EL (cell line): Measurements from ENCODE around the gene ATXN2.
"Not testable (repeated sequence)": the region's sequence is repeated elsewhere in the genome, so short reads cannot be mapped to it uniquely, and the experiment has no call there.

Experiments
- DNase-seq: peaks from one replicate; pipeline ENCODE4 v3.0.0-alpha.2; 2016

The ATXN2 gene

DNA sequence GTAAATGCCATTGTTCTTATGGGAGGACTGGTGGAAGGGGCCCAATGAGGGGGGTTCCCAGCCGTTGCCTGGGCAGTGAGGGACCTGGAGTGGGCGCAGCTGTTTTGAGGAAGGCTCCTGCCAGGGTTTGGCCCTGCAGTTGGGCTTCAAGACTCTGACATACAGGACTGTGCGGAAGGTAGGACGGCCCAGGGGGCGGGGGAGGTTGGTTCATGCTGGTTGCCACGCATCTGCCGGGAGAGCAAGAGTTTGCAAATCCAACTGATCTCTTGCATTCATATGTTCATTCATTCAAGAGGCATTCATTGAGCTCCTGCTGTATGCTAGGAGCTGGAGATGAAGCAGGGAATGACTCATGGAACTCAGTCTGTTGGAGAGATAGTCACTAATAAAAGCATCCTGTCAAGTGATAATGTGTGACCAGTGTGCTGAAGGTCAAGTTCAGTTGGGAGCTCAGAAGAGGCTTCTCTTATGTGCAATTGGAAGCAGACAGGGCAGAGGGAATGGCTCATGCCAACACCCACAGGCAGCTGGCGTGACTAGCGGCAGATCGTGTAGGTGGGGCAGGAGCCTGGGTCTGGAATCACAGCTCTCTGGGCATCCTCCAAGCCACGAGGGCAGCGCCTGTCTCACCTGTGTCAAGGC, 185.6 kb downstream of the ATXN2 start:
- peak; percentile 87 for DNase-seq

- no peak for DNase-seq
Measured at GRCh38 chr12:111412830-111413441, 186.2 kb downstream of the ATXN2 start.

DNA sequence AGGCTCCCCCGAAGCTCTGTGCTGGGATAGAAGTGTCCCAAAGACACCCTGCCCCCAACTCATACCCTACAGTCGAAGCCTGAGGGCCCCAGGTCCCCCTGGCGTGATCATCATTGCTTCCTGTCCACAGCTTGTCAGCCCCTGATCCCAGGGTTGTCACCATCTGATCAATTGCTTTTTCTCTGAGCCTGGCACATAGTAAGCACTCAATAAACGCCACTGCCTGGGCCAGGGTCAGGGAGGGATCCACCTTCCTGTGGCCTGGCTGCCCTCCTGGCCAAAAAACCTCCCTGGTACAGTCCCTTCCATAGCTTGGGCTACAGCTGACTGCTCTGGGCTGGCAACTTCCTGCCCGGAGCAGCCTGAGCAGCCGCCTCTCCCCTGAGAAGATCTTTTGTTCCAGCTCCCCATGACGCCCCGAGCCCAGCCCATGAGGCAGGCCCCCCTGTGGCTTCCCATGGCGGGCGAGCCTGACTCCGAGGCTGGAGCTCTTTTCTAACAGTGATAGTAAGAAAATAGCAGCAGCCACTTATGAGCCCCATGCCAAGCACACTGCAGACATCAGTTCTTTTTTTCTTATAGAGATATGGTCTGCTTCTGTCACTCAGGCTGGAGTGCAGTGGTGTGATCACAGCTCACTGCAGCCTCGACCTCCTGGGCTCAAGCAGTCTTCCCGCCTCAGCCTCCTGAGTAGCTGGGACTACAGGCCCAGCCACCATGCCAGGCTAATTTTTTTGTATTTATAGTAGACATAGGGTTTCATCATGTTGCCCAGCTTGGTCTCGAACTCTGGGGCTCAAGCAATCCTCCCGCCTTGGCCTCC, 186.9 kb downstream of the ATXN2 start:
- no peak for DNase-seq

DNA sequence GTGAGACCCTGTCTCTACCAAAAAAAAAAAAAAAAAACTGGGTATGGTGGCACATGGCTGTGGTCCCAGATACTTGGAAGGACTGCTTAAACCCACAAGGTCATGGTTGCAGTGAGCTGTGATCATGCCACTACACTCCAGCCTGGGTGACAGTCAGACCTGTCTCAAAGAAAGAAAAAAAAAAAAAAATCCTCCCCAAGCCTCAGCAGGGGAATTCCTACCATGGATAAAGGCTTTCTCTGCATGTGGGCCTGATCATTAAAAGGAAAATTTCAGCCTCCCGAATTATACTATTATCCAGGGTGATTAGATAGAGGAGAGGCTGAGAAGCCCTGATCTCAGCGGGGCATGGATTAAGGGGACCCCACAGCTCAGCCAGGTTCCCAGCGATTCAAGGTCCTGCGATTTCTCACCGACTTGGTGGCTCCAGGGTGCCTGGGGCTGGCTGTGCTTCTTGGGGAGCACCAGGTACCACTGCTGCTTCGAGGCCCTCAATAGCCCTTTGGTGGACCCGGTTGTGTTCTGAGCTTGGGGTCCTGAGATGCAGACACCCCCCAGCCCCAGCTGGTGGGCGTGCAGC, 187.8 kb downstream of the ATXN2 start:
- DNase-seq: no peak

- DNase-seq: peak; percentile 69
Measured at GRCh38 chr12:111410431-111411184, 188.5 kb downstream of the ATXN2 start.

- DNase-seq: peak; percentile 96
Measured at GRCh38 chr12:111409780-111410430, 189.2 kb downstream of the ATXN2 start.

- peak; percentile 73 for DNase-seq
Measured at GRCh38 chr12:111409403-111409779, 189.7 kb downstream of the ATXN2 start.

GRCh38 chr12:111408686-111409402, 190.3 kb downstream of the ATXN2 start:
- DNase-seq: no peak

DNA sequence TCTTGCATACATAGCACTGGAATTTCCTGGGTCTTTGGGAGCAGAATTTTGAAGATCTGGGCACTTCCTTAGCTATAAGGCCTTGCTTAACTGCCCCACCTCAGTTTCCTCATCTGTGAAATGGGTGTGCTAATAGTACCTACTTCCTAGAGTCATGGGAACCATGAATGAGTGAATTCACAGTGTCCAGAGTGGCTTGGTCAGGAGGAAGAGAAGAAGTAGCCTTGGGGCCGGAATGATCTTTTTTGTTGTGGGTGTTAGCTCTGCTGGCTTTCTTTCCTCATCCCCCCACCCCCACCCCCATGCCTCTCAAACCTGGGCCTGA, 191.0 kb downstream of the ATXN2 start:
- DNase-seq: no peak

DNA sequence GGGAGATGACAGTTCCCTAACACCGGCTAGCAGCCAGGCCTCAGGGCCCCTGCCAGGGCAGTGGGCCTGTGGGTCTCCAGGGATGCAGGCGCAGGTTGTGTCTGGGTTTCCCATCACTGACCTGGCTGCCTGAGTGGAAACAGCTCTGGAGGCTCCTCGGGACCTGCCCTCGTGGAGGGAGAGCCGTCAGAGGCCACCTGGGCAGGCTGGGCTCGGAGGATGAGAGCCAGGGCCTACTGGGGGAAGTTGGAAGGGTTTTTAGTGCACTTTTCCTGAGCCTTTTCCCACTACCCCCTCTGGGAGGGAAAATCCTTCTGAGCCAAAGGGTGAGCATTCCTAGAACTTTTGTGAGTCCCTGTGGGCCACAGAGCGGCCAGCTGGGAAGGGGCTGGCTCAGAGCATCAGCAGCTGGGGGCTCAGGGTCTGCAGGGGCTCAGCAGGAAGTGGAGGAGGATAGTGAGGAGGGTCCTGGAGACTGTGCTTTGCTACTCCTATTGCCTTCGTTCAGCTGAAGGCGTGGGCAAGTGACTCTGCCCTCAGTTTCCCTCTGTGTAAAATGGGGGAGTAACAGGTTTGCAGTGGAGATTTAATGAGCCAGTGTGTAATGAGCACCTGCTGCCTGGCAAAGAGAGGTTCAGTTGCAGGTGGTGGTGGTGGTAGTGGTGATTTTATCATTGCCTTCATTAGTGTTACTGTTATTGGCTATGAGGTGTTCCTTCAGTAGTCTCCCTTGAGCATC, 191.6 kb downstream of the ATXN2 start:
- no peak for DNase-seq

DNA sequence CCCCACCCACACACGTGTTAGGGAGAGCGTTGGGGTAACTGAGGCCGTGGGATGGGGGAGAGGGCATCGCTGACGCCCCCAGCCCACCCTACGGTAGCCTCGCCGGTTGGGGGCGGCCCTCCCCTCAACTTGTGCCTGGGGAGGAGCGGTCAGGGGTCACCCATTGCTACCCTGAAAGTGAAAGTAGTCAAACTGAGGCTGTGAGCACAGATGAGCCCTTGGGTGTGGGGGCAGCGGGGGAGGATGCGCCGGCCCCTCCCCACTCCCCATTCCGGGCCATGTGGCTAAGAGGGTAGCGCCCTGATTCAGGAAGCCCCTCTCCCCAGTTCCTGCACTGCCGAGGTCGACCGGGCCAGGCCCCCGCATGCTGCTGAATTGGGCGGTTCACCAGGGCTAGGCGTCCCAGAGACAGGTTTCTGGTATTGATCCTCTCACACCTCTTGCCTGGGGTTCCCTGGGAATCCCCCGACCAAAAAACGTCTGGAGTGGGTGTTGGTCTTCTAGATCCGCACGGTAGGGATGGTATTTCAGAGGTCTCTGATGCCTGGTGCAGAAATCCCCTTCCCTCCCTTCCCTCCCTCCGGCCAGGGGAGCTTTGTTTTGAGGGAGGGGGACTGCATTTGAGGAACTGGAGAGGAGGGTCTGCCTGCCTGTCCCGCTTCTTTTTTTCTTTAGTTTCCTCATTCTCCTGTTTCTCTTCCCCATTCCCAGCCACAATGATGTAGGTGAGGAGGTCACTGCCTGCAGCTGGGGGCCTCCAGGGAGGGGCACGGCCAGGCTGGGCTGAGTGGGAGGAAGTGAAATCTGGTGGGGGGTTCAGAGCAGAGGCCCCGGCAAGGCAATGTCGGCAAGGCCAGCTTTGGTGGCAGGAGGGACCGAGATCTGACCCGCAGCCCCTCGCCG, 192.4 kb downstream of the ATXN2 start:
- no peak for DNase-seq

GRCh38 chr12:111405859-111406473, 193.1 kb downstream of the ATXN2 start, which contains the start of gene SH2B3:
Gene SH2B3 (plus strand): TSS chr12:111405923. CDS start chr12:111418146, 12,223 bp downstream.
- peak; percentile 74 for DNase-seq

DNA sequence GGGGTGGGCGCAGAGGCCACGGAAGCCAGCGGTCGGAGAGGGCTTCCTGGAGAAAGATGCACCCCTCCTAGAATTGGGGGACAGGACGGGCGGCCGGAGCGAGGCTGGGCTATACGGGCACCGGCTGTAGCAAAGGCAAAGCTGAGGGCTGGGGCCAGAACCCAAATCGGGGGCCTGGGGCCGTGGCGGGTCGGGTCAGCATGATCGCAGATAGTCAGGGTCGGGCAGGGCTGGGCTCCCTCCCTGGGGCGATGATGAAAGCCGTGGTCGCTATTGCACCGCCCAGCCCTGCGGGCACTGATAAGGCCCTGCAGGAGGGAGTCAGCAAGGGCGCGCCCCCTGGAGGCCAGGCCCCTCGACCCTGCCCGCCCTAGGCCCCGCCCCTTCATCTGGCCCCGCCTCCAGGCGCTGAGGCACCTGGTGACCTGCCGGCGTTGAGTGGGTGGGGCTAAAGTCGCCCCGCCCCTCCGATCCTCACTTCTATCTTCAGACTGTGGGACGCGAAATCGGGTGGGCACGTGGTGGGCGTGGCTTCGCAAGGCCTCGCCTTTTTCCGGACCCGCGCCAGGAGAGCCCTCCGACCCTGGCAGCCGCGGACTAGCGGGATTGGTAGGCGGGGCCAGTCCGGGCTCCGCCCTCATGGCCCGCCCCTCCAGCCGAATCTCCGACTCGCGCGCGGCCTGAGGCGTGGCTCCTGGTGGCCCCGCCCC, 193.8 kb downstream of the ATXN2 start:
- peak; percentile 96 for DNase-seq

GRCh38 chr12:111404362-111405148, 194.6 kb downstream of the ATXN2 start:
- DNase-seq: peak; percentile 52

- DNase-seq: not testable (repeated sequence)
Measured at GRCh38 chr12:111402490-111402824, 196.7 kb downstream of the ATXN2 start.
